ENCODE data around the gene MCHR1.
"Not testable (repeated sequence)": the region's sequence is repeated elsewhere in the genome, so short reads cannot be mapped to it uniquely, and the experiment has no call there.

Gene MCHR1

DNA sequence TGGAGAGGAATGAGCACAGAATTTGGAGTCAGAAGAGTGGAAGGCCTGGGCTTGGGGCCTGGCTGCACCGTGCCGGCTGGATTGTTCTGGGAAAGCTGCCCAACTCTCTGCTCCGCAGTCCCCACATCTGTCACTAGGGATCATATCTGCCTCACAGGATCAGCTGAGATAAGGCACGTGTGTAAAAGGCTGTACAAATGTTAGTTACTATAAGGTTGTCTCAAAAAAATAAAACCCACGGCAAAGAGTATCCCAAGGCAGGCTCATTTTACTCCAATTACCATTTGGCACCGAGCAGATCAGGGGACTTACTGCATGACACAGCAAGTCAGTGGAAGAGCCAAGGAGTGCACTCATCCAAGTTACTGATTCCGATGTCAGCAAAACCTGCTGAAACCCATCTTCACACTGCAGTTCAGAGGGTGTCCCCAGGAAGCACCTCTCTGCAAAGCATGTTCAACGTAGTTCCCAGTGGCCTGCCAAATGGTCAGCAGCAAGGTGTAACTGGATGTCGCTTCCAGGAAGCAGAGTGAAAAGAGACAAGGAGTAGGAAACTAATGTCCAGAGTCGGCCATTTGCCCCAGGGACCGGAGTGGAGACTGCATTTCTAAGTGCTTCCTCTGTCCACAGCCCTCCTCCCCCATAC, 24.6 kb upstream of the MCHR1 start:
- no peak overlapping the region for H3K4me3 ChIP-seq (ENCODE audit: low read depth, low read length)
- TF ChIP-seq CTCF (IDR thresholded peaks at IDR 0.05; ENCODE audit: low read depth, low read length) (no peak), MAX (IDR thresholded peaks at IDR 0.05; ENCODE audit: low read depth, low read length) (no peak), MYC (IDR thresholded peaks at IDR 0.05; ENCODE audit: low read depth, low read length) (no peak), POLR2A (IDR thresholded peaks at IDR 0.05; ENCODE audit: extremely low read depth, insufficient read length) (no peak)
- DNase-seq (ENCODE audit: low read depth), result no peak

DNA sequence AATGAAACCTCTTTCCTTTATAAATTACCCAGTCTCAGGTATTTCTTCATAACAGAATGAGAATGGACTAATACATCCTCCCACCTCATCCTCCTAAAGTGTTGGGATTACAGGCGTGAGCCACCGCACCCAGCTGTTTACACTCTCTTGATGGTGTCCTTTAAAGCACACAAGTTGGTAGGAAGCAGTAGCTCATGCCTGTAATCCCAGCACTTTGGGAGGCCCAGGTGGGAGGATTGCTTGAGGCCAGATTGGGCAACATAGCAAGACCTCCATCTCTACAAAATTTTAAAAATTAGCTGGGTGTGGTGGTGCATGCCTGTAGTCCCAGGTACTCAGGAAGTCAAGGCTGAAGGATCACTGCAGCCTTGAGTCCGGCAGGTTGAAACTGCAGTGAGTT, 23.3 kb upstream of the MCHR1 start:
- DNase-seq (ENCODE audit: low read depth); H3K4me3 ChIP-seq (ENCODE audit: low read depth, low read length): not testable (repeated sequence)

GRCh38 chr22:40656651-40657050, 22.6 kb upstream of the MCHR1 start:
- H3K4me3 ChIP-seq (ENCODE audit: low read depth, low read length); DNase-seq (ENCODE audit: low read depth): not testable (repeated sequence)

DNA sequence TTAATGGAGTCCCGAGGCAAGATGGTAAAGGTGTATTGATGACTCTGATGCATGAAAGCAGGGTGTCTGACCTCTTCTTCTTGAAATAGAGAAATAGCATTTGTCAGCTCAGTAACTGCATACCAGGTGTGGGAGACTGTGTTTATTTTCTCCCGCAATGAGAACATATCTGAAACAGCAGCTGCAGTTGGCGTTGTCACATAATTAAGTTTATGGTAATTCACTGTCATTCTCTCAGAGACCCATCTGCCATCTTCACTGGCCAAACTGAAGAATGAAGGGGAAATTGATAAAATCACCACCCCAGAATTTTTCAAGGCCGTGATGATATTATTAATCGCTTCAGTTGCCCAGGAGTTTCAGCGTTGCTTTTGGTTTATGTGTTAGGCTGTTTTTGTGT, 20.1 kb upstream of the MCHR1 start:
- H3K4me3 ChIP-seq (ENCODE audit: low read depth, low read length), result no peak overlapping the region
- DNase-seq (ENCODE audit: low read depth), result no peak
- TF ChIP-seq POLR2A (IDR thresholded peaks at IDR 0.05; ENCODE audit: extremely low read depth, insufficient read length) (no peak), MAX (IDR thresholded peaks at IDR 0.05; ENCODE audit: low read depth, low read length) (no peak), CTCF (IDR thresholded peaks at IDR 0.05; ENCODE audit: low read depth, low read length) (no peak), MYC (IDR thresholded peaks at IDR 0.05; ENCODE audit: low read depth, low read length) (no peak)

- TF ChIP-seq MYC (IDR thresholded peaks at IDR 0.05; ENCODE audit: low read depth, low read length) (no peak), CTCF (IDR thresholded peaks at IDR 0.05; ENCODE audit: low read depth, low read length) (no peak), MAX (IDR thresholded peaks at IDR 0.05; ENCODE audit: low read depth, low read length) (no peak), POLR2A (IDR thresholded peaks at IDR 0.05; ENCODE audit: extremely low read depth, insufficient read length) (no peak)
- DNase-seq (ENCODE audit: low read depth), result peak; percentile 31
- no peak overlapping the region for H3K4me3 ChIP-seq (ENCODE audit: low read depth, low read length)
These were observed 18.6 kb upstream of the MCHR1 start for GRCh38 chr22:40660730-40661129.

GRCh38 chr22:40661671-40662070, 17.6 kb upstream of the MCHR1 start:
- no peak overlapping the region for H3K4me3 ChIP-seq (ENCODE audit: low read depth, low read length)
- no peak for DNase-seq (ENCODE audit: low read depth)
- TF ChIP-seq POLR2A (IDR thresholded peaks at IDR 0.05; ENCODE audit: extremely low read depth, insufficient read length), result no peak
- no peak for TF ChIP-seq MYC (IDR thresholded peaks at IDR 0.05; ENCODE audit: low read depth, low read length)
- TF ChIP-seq MAX (IDR thresholded peaks at IDR 0.05; ENCODE audit: low read depth, low read length), result no peak
- no peak for TF ChIP-seq CTCF (IDR thresholded peaks at IDR 0.05; ENCODE audit: low read depth, low read length)

- TF ChIP-seq MAX (IDR thresholded peaks at IDR 0.05; ENCODE audit: low read depth, low read length) (no peak), MYC (IDR thresholded peaks at IDR 0.05; ENCODE audit: low read depth, low read length) (no peak), POLR2A (IDR thresholded peaks at IDR 0.05; ENCODE audit: extremely low read depth, insufficient read length) (no peak), CTCF (IDR thresholded peaks at IDR 0.05; ENCODE audit: low read depth, low read length) (no peak)
- DNase-seq (ENCODE audit: low read depth), result no peak
- no peak overlapping the region for H3K4me3 ChIP-seq (ENCODE audit: low read depth, low read length)
These were observed 14.0 kb upstream of the MCHR1 start for GRCh38 chr22:40665312-40665711.

All from NB4 (cell line).